Measurements from ENCODE around the gene FBXO45.
A peak's percentile ranks its signal among the peaks of the same experiment; 100 is the strongest.
"Not testable (repeated sequence)": the region's sequence is repeated elsewhere in the genome, so short reads cannot be mapped to it uniquely, and the experiment has no call there.

Gene FBXO45, protein sequence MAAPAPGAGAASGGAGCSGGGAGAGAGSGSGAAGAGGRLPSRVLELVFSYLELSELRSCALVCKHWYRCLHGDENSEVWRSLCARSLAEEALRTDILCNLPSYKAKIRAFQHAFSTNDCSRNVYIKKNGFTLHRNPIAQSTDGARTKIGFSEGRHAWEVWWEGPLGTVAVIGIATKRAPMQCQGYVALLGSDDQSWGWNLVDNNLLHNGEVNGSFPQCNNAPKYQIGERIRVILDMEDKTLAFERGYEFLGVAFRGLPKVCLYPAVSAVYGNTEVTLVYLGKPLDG

DNA sequence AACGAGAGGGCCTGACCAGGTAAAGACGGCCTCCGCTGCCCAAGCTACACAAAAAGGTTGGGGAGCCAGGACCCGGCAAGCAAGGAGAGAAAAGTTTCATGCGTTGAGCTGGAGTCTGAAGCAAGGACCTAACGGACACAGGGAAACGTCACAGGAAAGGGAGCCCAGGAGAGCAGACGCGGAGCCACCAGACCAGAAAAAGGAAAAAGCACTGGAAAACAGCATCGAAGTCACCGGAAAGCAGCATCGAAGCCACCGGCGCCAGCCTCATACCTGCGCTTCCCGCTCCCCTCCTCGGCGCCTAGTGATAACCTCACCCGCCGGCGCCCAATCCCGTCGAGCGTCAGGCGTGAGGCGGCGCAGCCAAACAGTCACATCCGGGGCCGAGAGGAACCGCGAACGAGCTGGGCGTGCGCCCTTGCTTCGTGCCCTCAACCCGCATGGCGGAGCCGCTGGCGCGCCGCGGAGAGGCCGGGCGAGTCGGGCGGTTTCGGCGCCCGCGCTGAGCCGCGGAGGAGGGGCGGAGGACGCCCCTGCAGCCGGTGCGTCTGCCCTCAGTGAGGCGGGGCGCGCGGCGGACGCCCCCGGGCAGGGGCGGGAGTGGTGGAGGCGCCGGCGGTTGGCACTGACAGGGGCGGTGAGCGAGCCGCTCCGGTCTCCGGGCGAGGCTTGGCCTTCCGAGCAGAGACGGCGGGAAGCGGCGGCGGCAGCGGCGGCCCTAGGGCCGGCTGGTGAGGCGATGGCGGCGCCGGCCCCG is at the start of gene FBXO45, which contains the start of gene WDR53:
TSS of gene FBXO45 (plus strand) at position 415 of the 757 bp plus-strand sequence. CDS start at position 740, 325 bp downstream.
TSS of gene WDR53 (minus strand) at position 309 of the 757 bp plus-strand sequence. CDS start 7,079 bp downstream, outside the sequence.
- peak; percentile 89 for DNase-seq (ENCODE audit: low read depth)

DNA sequence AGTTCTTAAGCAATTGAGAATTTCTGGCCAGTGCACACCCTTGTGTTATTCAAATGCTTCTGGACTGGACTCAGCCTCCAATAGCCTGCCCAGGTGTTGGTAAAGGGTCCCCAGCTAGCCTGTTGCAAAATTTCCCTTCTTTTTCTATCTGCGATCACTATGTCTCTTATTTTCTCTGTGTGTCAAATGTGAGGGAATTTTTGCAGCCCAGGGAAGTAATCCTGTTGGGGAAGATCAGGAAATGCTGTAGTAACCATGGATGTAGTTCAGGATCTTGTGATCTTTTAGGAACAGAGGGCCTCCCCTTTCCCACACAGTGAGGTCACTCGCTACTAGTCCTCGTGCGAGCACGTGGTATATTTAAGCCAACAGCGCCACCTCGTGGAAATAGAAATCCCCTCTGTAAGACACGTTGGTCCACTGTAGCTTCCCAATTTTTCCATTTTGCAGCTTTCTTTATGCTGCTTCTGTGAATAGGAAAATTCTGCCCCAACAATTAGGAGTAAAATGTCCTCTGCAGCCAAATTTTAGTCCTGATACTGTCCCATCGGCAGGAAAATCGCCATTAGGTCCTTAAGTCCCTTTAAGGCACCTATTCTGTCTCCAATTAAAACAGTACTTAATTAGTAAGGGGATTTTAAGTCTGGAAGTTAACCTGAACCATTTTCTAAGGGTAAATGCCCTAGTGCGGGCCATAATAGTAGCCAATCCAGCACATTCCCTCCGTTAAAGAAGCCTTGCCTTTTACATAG is 49.3 kb upstream of the FBXO45 start:
- DNase-seq (ENCODE audit: low read depth): peak; percentile 29

- no peak for DNase-seq (ENCODE audit: low read depth)
Measured at GRCh38 chr3:196519718-196520082, 48.8 kb upstream of the FBXO45 start.

- not testable (repeated sequence) for DNase-seq (ENCODE audit: low read depth)
Measured at GRCh38 chr3:196521291-196521690, 47.2 kb upstream of the FBXO45 start.

GRCh38 chr3:196523841-196524240 is 44.6 kb upstream of the FBXO45 start:
- DNase-seq (ENCODE audit: low read depth): no peak

- DNase-seq (ENCODE audit: low read depth): no peak
Measured at GRCh38 chr3:196524527-196524926, 43.9 kb upstream of the FBXO45 start.

GRCh38 chr3:196525141-196525540 is 43.3 kb upstream of the FBXO45 start:
- DNase-seq (ENCODE audit: low read depth): no peak

DNA sequence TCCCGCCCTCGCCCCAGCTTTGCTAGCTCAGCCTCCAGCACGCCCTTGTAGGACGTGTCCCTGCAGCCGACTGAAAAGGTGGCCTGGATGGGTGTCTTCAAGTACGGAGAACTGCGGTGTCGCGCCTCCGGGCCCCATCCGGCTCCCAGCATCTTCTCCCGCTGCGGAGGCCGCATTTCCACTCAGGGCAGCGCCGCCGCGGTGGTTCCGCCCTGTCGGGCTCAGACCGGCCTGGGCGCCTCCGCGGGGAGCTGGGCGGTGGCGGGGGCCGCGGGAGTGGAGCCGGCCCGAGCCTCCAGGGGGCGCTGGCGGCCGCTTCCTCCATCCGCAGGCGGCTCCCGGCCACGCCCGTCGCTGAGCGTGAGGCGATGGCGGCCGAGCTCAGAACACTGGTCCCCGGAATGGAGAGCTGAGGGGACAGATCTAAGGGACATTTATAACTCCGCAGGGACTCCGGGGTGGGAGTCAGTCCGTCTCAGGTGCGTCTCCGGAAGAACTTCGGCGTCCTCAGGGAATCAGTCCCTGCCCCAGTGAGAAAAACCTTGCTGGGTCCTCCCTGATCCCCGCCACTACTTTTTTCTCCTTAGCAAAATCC is 39.7 kb upstream of the FBXO45 start:
- DNase-seq (ENCODE audit: low read depth): peak; percentile 68

DNA sequence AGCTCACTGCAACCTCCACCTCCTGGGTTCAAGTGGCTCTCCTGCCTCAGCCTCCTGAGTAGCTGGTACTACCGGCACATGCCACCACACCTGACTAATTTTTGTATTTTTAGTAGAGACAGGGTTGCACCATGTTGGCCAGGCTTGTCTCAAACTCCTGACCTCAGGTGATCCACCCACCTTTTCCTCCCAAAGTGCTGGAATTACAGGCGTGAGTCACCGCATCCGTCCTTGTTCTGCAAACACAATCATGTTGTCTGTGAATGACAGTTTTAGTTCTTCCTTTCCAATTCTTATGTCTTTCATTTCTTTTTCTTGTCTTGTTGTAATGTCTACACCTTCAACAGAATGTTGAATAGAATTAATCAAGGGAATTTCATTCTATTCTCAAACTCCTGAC is 37.0 kb upstream of the FBXO45 start:
- DNase-seq (ENCODE audit: low read depth): no peak

DNA sequence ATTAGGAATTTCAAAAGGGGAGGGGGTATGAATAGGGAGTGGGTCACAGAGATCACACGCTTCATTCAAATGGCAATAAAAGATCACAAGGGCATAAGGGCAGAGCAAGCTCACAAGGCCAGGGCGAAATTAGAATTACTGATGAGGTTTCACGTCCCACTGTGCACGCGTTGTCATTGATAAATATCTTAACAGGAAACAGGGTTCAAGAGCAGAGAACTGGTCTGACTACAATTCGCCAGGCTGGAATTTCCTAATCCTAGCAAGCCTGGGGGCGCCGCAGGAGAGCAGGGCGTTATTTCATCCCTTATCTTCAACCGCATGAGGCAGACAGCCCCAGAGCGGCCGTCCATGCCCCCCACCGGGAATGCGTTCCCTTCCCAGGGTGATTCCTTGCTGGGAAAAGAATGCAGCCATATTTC is 35.2 kb upstream of the FBXO45 start:
- no peak for DNase-seq (ENCODE audit: low read depth)

- DNase-seq (ENCODE audit: low read depth): peak; percentile 44
Measured at GRCh38 chr3:196537319-196537984, 31.0 kb upstream of the FBXO45 start.

DNA sequence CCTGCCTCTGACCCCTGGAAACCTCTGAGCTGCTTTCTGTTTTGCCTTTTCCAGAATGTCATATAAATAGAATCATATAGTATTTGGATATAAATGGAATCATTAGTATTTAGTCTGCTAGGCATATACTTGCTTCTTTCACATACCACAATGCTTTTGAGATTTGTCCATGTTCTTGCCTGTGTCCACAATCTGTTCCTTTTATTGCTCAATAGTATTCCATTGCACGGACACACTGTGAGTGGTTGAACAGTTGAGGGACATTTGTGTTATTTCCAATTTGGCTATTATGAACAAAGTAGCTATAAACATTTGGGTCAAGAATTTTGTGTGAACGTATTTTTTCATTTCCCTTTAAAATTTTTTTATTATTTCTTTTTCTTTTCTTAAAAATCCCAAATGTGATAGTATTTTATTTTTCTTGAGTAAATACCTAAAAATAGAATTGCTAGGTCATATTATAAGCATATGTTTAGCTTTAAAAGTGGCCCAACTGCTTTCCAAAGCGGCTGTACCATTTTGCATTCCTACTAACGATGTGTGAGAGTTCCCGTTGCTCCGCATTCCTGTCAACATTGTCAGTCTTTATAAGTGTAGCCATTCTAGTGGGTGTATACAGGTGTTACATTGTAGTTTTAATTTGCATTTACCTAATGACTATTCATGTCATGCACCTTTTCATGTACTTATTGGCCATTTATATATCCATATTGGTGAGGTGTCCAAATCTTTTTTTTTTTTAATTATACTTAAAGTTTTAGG is 26.6 kb upstream of the FBXO45 start:
- DNase-seq (ENCODE audit: low read depth): no peak

DNA sequence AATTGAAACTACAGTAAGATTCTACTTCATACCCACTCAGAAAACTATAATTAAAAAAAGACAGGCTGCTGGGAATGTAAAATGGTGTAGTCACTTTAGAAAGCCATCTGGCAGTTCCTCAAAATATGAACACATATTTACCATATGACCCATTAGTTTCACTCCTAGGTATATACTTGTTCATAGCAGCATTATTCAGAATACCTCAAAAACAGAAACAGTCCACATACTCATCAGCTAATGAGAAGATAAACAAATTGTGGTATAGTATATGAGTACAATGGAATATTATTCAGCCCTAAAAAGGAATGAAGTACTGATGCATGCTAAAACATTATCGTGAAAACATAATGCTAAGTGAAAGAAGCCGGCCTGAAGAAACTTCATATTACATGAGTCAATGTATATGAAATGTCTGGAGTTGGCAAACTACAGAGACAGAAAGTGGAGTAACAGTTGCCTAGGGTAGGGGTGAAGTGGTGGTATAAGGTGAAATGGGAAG is 23.9 kb upstream of the FBXO45 start:
- DNase-seq (ENCODE audit: low read depth): no peak

DNA sequence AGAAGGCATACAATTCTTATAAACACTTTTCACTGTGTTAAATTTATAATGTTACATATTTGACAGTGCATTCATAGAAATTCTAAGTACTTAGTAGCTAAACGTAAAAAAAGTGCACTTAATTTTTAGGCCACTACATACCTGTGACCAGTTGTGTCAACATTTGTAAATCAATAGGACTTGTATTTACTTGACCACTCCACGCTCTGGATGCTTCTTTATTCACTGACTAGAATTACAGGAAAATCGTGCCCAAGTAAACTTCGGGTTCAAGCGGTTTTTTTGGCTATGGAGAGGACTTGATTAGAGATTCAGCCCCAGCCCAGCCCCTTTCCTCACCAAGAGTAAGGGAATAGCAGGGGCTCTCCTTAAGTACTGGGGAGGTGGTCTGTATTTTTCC is 21.9 kb upstream of the FBXO45 start:
- no peak for DNase-seq (ENCODE audit: low read depth)

GRCh38 chr3:196547067-196547466 is 21.4 kb upstream of the FBXO45 start:
- no peak for DNase-seq (ENCODE audit: low read depth)

GRCh38 chr3:196549312-196549711 is 19.1 kb upstream of the FBXO45 start:
- not testable (repeated sequence) for DNase-seq (ENCODE audit: low read depth)

GRCh38 chr3:196550172-196550571 is 18.3 kb upstream of the FBXO45 start:
- not testable (repeated sequence) for DNase-seq (ENCODE audit: low read depth)

DNA sequence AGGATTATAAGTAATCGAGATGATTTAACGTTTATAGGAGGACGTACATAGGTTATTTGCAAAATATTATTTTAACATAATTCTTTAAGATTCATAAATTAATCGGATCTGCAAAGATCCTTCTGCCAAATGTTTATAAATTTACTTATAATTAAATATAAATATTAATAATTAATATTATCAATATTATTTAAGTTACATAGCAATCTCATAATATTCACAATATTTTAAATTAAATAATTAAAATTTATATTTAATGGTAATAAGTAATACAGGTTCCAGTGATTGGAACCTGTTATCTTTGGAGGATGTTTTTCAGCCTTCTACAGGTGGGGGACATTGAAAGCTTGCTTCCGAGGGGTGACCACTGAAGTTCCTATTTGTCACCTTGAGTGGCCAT is 16.2 kb upstream of the FBXO45 start:
- no peak for DNase-seq (ENCODE audit: low read depth)

DNA sequence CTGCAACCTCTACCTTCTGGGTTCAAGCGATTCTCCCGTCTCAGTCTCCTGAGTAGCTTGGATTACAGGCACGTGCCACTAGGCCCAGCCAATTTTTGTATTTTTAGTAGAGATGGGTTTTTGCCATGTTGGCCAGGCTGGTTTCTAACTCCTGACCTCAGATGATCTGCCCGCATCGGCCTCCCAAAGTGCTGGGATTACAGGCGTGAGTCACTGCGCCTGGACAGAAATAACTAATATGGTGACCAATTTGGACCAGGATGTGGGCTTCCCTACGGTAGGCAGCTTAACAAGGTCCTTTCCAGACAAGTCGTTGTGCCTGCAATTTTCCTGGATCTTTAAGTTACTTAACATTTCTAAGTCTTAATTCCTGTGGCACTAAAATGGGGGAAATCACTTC is 14.9 kb upstream of the FBXO45 start:
- no peak for DNase-seq (ENCODE audit: low read depth)

- no peak for DNase-seq (ENCODE audit: low read depth)
Measured at GRCh38 chr3:196554205-196554604, 14.3 kb upstream of the FBXO45 start.

- DNase-seq (ENCODE audit: low read depth): no peak
Measured at GRCh38 chr3:196555295-196555694, 13.2 kb upstream of the FBXO45 start.
